H1 (cell line): Measurements from ENCODE around the gene KLKB1. TPM values are rescaled to one million over a fixed set of nuclear protein-coding genes. Genes with fewer than 3 reads are reported as not detected.

Source experiments
- CTCF ChIA-PET: fragments of 300-600 bp; sonication (Branson Sonifier 250); formaldehyde crosslinking; loops from one replicate; lab custom pipeline; 2021; ENCODE audit not compliant: partially characterized antibody; lab: Charles Lee
- POLR2A ChIA-PET: fragments of 300-600 bp; sonication (Branson Sonifier 250); formaldehyde crosslinking; loops from one replicate; lab custom pipeline; 2021; ENCODE audit warnings: inconsistent platforms; ENCODE audit not compliant: partially characterized antibody; lab: Charles Lee
- DNase-seq, 2 experiments: peaks; one replicate each; pipeline versions ENCODE4 v3.0.0 to v3.0.0-alpha.2; 2010 to 2022; ENCODE audit warnings: low spot score in 2 of 2, low read depth in 1 of 2, mixed read lengths in 1 of 2
- FAIRE-seq: peaks from 2 replicates; lab custom pipeline; 2011; peaks lifted over from hg19 to GRCh38; lab: Jason Lieb, UNC
- H2AFZ ChIP-seq: 2 replicates; pipeline ENCODE4 v1.8.1; 2012; ENCODE audit warnings: low read length, inconsistent platforms
- H2AK5ac ChIP-seq: 2 replicates; pipeline ENCODE4 v1.6.1; 2013; ENCODE audit warnings: low read depth, low read length
- H2BK120ac ChIP-seq: replicated peaks from 2 replicates; pipeline ENCODE3; 2013; ENCODE audit warnings: low read depth, low read length, inconsistent platforms
- H2BK12ac ChIP-seq: 2 replicates; pipeline ENCODE4 v1.6.1; 2013; ENCODE audit warnings: low read depth, low read length
- H2BK15ac ChIP-seq: 2 replicates; pipeline ENCODE4 v1.6.1; 2013; ENCODE audit warnings: low read length
- H2BK20ac ChIP-seq: 2 replicates; pipeline ENCODE4 v1.6.1; 2013; ENCODE audit warnings: low read length
- H2BK5ac ChIP-seq: 2 replicates; pipeline ENCODE4 v1.6.1; 2013; ENCODE audit warnings: low read depth, low read length
- H3K14ac ChIP-seq: 2 replicates; pipeline ENCODE4 v1.6.1; 2013; ENCODE audit warnings: inconsistent platforms; ENCODE audit not compliant: insufficient read length
- H3K18ac ChIP-seq: 2 replicates; pipeline ENCODE4 v1.6.1; 2013; ENCODE audit warnings: low read length; ENCODE audit errors: extremely low read depth
- H3K23ac ChIP-seq: 2 replicates; pipeline ENCODE4 v1.6.1; 2013; ENCODE audit warnings: inconsistent platforms; ENCODE audit not compliant: insufficient read length
- H3K23me2 ChIP-seq: 2 replicates; pipeline ENCODE4 v1.6.1; 2013; ENCODE audit warnings: low read depth, low read length
- H3K27ac ChIP-seq: 2 replicates; pipeline ENCODE4 v1.6.1; 2011; ENCODE audit warnings: low read depth, low read length, inconsistent platforms
- H3K27me3 ChIP-seq, 4 experiments: replicated peaks in 1 of 4; 1 replicate in 1 of 4; 2 replicates in 3 of 4; pipeline versions ENCODE4 v1.6.1 to v1.8.1; 2011 to 2013; ENCODE audit warnings: low read length in 3 of 4, mild to moderate bottlenecking in 3 of 4, inconsistent platforms in 2 of 4, mixed read lengths in 2 of 4, moderate library complexity in 1 of 4; ENCODE audit not compliant: control insufficient read depth in 3 of 4, insufficient read depth in 3 of 4; ENCODE audit errors: extremely low read depth in 1 of 4
- H3K36me3 ChIP-seq, 4 experiments: 2 replicates each; pipeline versions ENCODE4 v1.6.1 to v1.8.1; 2011 to 2013; ENCODE audit warnings: mild to moderate bottlenecking in 4 of 4, low read length in 3 of 4, moderate library complexity in 2 of 4, control low read depth in 1 of 4, inconsistent platforms in 1 of 4; ENCODE audit not compliant: insufficient read depth in 4 of 4, control insufficient read depth in 2 of 4
- H3K4ac ChIP-seq: replicated peaks from 2 replicates; pipeline ENCODE3; 2013; ENCODE audit warnings: low read length, low read depth, mixed read lengths, inconsistent platforms; ENCODE audit not compliant: insufficient read length
- H3K4me1 ChIP-seq, 4 experiments: replicated peaks in 1 of 4; 1 replicate in 1 of 4; 2 replicates in 3 of 4; pipeline versions ENCODE4 v1.6.1 to v1.8.1; 2011 to 2013; ENCODE audit warnings: low read length in 3 of 4, inconsistent platforms in 2 of 4, mixed read lengths in 1 of 4; ENCODE audit not compliant: insufficient read depth in 4 of 4, control insufficient read depth in 3 of 4
- H3K4me2 ChIP-seq, 2 experiments: 2 replicates each; pipeline versions ENCODE4 v1.6.1 to v1.8.1; 2011 to 2013; ENCODE audit warnings: low read depth in 2 of 2, low read length in 2 of 2, control low read depth in 1 of 2, inconsistent platforms in 1 of 2, mild to moderate bottlenecking in 1 of 2; ENCODE audit not compliant: insufficient read depth in 1 of 2
- H3K4me3 ChIP-seq, 4 experiments: fragments of 200-600, 300-600 bp in 1 of 4; sonication (generic), shearing (Covaris generic), sonication (Bioruptor Twin) in 1 of 4; 2 replicates each; pipeline versions ENCODE4 v1.5.1 to v1.8.1; 2011 to 2016; ENCODE audit warnings: low read length in 4 of 4, low read depth in 3 of 4, control low read depth in 2 of 4, inconsistent platforms in 2 of 4, mild to moderate bottlenecking in 2 of 4, mixed read lengths in 1 of 4, moderate library complexity in 1 of 4; ENCODE audit not compliant: insufficient read depth in 2 of 4; ENCODE audit errors: extremely low read depth in 1 of 4
- H3K56ac ChIP-seq: replicated peaks from 2 replicates; pipeline ENCODE3; 2013; ENCODE audit warnings: low read depth, mild to moderate bottlenecking, mixed read lengths, low read length, inconsistent platforms; ENCODE audit not compliant: insufficient read length
- H3K79me1 ChIP-seq: 2 replicates; pipeline ENCODE4 v1.6.1; 2013; ENCODE audit warnings: low read depth, low read length, control low read depth
- H3K79me2 ChIP-seq, 2 experiments: 2 replicates each; pipeline versions ENCODE4 v1.6.1 to v1.8.1; 2012 to 2013; ENCODE audit warnings: low read length in 2 of 2, mild to moderate bottlenecking in 2 of 2, inconsistent platforms in 1 of 2; ENCODE audit not compliant: insufficient read depth in 2 of 2, control insufficient read depth in 1 of 2
- H3K9ac ChIP-seq, 4 experiments: replicated peaks in 1 of 4; 1 replicate in 1 of 4; 2 replicates in 3 of 4; pipeline versions ENCODE4 v1.6.1 to v1.8.1; 2011 to 2013; ENCODE audit warnings: low read depth in 3 of 4, low read length in 3 of 4, control low read depth in 2 of 4, mild to moderate bottlenecking in 2 of 4, moderate library complexity in 2 of 4, inconsistent platforms in 1 of 4; ENCODE audit errors: extremely low read depth in 1 of 4
- H3K9me3 ChIP-seq, 2 experiments: 2 replicates each; pipeline versions ENCODE4 v1.6.1 to v1.8.1; 2012 to 2013; ENCODE audit warnings: mild to moderate bottlenecking in 2 of 2, moderate library complexity in 2 of 2, control low read depth in 1 of 2, inconsistent platforms in 1 of 2, low read depth in 1 of 2, low read length in 1 of 2, mixed read lengths in 1 of 2; ENCODE audit not compliant: insufficient read depth in 2 of 2
- H4K20me1 ChIP-seq, 2 experiments: replicated peaks in 1 of 2; 2 replicates each; pipeline versions ENCODE3 to v1.8.1; 2011 to 2013; ENCODE audit warnings: inconsistent platforms in 2 of 2, low read length in 2 of 2, mild to moderate bottlenecking in 1 of 2; ENCODE audit not compliant: insufficient read depth in 2 of 2, control insufficient read depth in 1 of 2
- H4K5ac ChIP-seq: 2 replicates; pipeline ENCODE4 v1.6.1; 2013; ENCODE audit warnings: low read length, low read depth, mixed read lengths, inconsistent platforms; ENCODE audit not compliant: insufficient read length
- H4K8ac ChIP-seq: 2 replicates; pipeline ENCODE4 v1.8.0; 2013; ENCODE audit warnings: mild to moderate bottlenecking, moderate library complexity, low read length, inconsistent platforms; ENCODE audit not compliant: insufficient read depth; ENCODE audit errors: extremely low read depth
- H4K91ac ChIP-seq: replicated peaks from 2 replicates; pipeline ENCODE3; 2013; ENCODE audit warnings: low read length, mixed read lengths, inconsistent platforms; ENCODE audit not compliant: insufficient read length
- ASH2L ChIP-seq: fragments of 200-600, 300-600 bp; sonication (generic); IDR thresholded peaks from one replicate; pipeline ENCODE4 v1.7.1; 2017; ENCODE audit warnings: low read length
- BRCA1 ChIP-seq: IDR thresholded peaks from 2 replicates; pipeline ENCODE4 v1.6.1; 2012; ENCODE audit warnings: low read depth, low read length, improper control_type of control experiment
- CHD1 ChIP-seq: IDR thresholded peaks from 2 replicates; pipeline ENCODE4 v1.6.1; 2012; ENCODE audit warnings: low read depth, low read length, improper control_type of control experiment
- CHD2 ChIP-seq: IDR thresholded peaks from 2 replicates; pipeline ENCODE4 v1.6.1; 2012; ENCODE audit warnings: low read length, improper control_type of control experiment
- EGR1 ChIP-seq: IDR thresholded peaks from 2 replicates; pipeline ENCODE4 v1.6.1; 2011; ENCODE audit warnings: low read depth, low read length, borderline replicate concordance
- JUND ChIP-seq: IDR thresholded peaks from 2 replicates; pipeline ENCODE4 v1.6.1; 2011; ENCODE audit warnings: mild to moderate bottlenecking, improper control_type of control experiment, low read length
- POLR2AphosphoS5 ChIP-seq: IDR thresholded peaks from 2 replicates; pipeline ENCODE4 v1.6.1; 2011; ENCODE audit warnings: low read depth, low read length
- RXRA ChIP-seq: IDR thresholded peaks from 2 replicates; pipeline ENCODE4 v1.6.1; 2011; ENCODE audit warnings: low read depth, mild to moderate bottlenecking, low read length, moderate library complexity; ENCODE audit not compliant: insufficient read depth
- SIX5 ChIP-seq: IDR thresholded peaks from 2 replicates; pipeline ENCODE4 v1.6.1; 2011; ENCODE audit warnings: mild to moderate bottlenecking, low read depth, low read length
- SP1 ChIP-seq: IDR thresholded peaks from 2 replicates; pipeline ENCODE4 v1.6.1; 2011; ENCODE audit warnings: low read depth, low read length
- SP4 ChIP-seq: IDR thresholded peaks from 2 replicates; pipeline ENCODE4 v1.6.1; 2012; ENCODE audit warnings: low read length, inconsistent platforms
- TBP ChIP-seq: IDR thresholded peaks from 2 replicates; pipeline ENCODE4 v1.6.1; 2011; ENCODE audit warnings: low read depth, low read length, improper control_type of control experiment
- TEAD4 ChIP-seq: IDR thresholded peaks from 2 replicates; pipeline ENCODE4 v1.6.1; 2012; ENCODE audit warnings: low read depth, low read length, inconsistent platforms, mixed read lengths
- YY1 ChIP-seq: IDR thresholded peaks from 2 replicates; pipeline ENCODE4 v1.6.1; 2011; ENCODE audit warnings: low read depth, mild to moderate bottlenecking, low read length
- WGBS, 2 experiments: shearing (Covaris generic) in 1 of 2; methylation state at CpG; one replicate each; pipeline versions ENCODE4 v1.1.6 to v1.1.7; 2013 to 2015; ENCODE audit warnings: low lambda C conversion rate in 2 of 2, mixed read lengths in 2 of 2, inconsistent platforms in 1 of 2, low coverage in 1 of 2, missing lambda C conversion rate in 1 of 2; ENCODE audit not compliant: insufficient replicate concordance in 2 of 2, insufficient coverage in 1 of 2, insufficient read length in 1 of 2; ENCODE audit errors: extremely low coverage in 1 of 2, missing lambda C conversion rate in 1 of 2; 5-methylcytosine and 5-hydroxymethylcytosine counted together
- polyA plus RNA-seq, 7 experiments: library from polyadenylated mRNA; depleted of rRNA in 3 of 7; stranded (reverse) in 5 of 7; unstranded in 2 of 7; fragments of >200 nt in 5 of 7; fragments of 200-250 nt in 2 of 7; gene quantifications; 1 replicate in 5 of 7; 2 replicates in 1 of 7; 4 replicates in 1 of 7; pipeline versions ENCODE4 v1.2.1 to v1.2.3, GENCODE V29; 2011 to 2013; ENCODE audit warnings: missing spikeins in 2 of 7, mixed read lengths in 2 of 7
- total RNA-seq: library from RNA; stranded (reverse); fragmentation: NEBNext Ultra II Directional; extraction: Animal tissue kit (Norgen Biotek cat#: 25700); gene quantifications from 2 replicates; pipeline ENCODE4 v1.2.1, GENCODE V29; 2021
- TF ChIP-seq, protein P1 (sequence below), 3 experiments: IDR thresholded peaks; 1 replicate in 2 of 3; 2 replicates in 1 of 3; pipeline versions ENCODE4 v1.5.1 to v1.6.1; 2011; ENCODE audit warnings: low read length in 3 of 3, mild to moderate bottlenecking in 3 of 3, inconsistent platforms in 2 of 3, low read depth in 1 of 3, moderate library complexity in 1 of 3; ENCODE audit not compliant: insufficient read depth in 1 of 3; ENCODE audit errors: control extremely low read depth in 1 of 3

The KLKB1 gene
- total and polyA plus RNA-seq, 2 of the 8 experiments (the other 6 are each of a cell fraction or from before 2014, with no cell fraction given) = 12.0 to 20.9 TPM

DNA sequence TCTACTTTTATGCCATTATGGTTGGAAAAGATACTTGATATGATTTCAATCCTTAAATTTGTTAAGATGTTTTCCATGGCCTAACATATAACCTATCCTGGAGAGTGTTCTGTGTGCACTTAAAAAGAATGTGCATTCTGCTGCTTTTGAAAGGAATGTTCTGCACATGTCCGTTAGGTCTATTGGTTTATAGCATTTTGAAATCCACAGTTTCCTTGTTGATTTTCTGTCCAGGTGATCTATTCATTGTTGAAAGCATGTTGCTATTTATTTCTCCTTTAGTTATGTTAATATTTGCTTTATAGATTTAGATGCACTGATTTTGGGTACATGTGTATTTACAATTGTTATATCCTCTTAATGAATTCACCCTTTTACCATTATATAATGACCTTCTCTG, 5.7 kb upstream of the KLKB1 start:
- no peak overlapping the region for H3K23ac ChIP-seq
- POLR2A ChIA-PET = no interaction called here
- H3K18ac ChIP-seq = no peak overlapping the region
- no peaks in the 10 kb centered on the region for H3K79me1 ChIP-seq
- H3K27me3 ChIP-seq = no peaks in the 10 kb centered on the region
- no peak overlapping the region for H3K56ac ChIP-seq
- H4K5ac ChIP-seq = no peak overlapping the region
- H2BK12ac ChIP-seq = no peak overlapping the region
- no peak overlapping the region for H3K27ac ChIP-seq
- H3K14ac ChIP-seq = no peak overlapping the region
- H2BK20ac ChIP-seq = no peak overlapping the region
- DNase-seq = no peak
- TF ChIP-seq SP1 = no peak
- TF ChIP-seq CHD1 = no peak
- no peak for TF ChIP-seq RXRA
- no peak for TF ChIP-seq JUND
- no peak for TF ChIP-seq YY1
- TF ChIP-seq SP4 = no peak
- no peak for TF ChIP-seq TEAD4
- TF ChIP-seq BRCA1 = no peak
- no peak for TF ChIP-seq ASH2L
- TF ChIP-seq, protein P1, sequence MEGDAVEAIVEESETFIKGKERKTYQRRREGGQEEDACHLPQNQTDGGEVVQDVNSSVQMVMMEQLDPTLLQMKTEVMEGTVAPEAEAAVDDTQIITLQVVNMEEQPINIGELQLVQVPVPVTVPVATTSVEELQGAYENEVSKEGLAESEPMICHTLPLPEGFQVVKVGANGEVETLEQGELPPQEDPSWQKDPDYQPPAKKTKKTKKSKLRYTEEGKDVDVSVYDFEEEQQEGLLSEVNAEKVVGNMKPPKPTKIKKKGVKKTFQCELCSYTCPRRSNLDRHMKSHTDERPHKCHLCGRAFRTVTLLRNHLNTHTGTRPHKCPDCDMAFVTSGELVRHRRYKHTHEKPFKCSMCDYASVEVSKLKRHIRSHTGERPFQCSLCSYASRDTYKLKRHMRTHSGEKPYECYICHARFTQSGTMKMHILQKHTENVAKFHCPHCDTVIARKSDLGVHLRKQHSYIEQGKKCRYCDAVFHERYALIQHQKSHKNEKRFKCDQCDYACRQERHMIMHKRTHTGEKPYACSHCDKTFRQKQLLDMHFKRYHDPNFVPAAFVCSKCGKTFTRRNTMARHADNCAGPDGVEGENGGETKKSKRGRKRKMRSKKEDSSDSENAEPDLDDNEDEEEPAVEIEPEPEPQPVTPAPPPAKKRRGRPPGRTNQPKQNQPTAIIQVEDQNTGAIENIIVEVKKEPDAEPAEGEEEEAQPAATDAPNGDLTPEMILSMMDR (IDR thresholded peaks at IDR 0.05; ENCODE audit: control extremely low read depth in 1 of 3, insufficient read depth in 1 of 3, low read depth in 1 of 3, low read length in 3 of 3) = no peak
- TF ChIP-seq POLR2AphosphoS5 = no peak
- no peak for TF ChIP-seq SIX5
- no peak for TF ChIP-seq CHD2
- TF ChIP-seq TBP = no peak
- no peak for TF ChIP-seq EGR1
- H3K9me3 ChIP-seq = peaks cover 13 to 21% of the 10 kb centered on the region in 2 experiments
- no peaks in the 10 kb centered on the region for H3K79me2 ChIP-seq
- no peak overlapping the region for H2AFZ ChIP-seq
- H3K9ac ChIP-seq = no peak overlapping the region
- peaks cover 0 to 6% (median 0%) of the 10 kb centered on the region in 4 experiments; a peak in 2 of 7 replicates for H3K4me1 ChIP-seq
- H3K4ac ChIP-seq = no peak overlapping the region
- no peaks in the 10 kb centered on the region for H4K20me1 ChIP-seq
- no peak overlapping the region for H3K4me3 ChIP-seq
- no peak overlapping the region for H3K4me2 ChIP-seq
- WGBS, 2 experiments = 92% methylated on average over 1 of the region's 1 CpG; no CpG with 5 or more reads in 1 of the 2 experiments
- no peaks in the 10 kb centered on the region for H3K23me2 ChIP-seq
- H2BK5ac ChIP-seq = no peak overlapping the region
- no peak overlapping the region for H2BK15ac ChIP-seq
- no peak overlapping the region for H2BK120ac ChIP-seq
- H4K91ac ChIP-seq = no peak overlapping the region
- H2AK5ac ChIP-seq = no peak overlapping the region
- no peak overlapping the region for H4K8ac ChIP-seq
- CTCF ChIA-PET = no interaction called here
- FAIRE-seq = peak; percentile 13
- no peaks in the 10 kb centered on the region; a peak in 1 of 8 replicates for H3K36me3 ChIP-seq
